CD4-positive, alpha-beta T cell treated with Interleukin-21 for 1 hour (primary cell): ENCODE results near the gene GPC5.
"Not testable (repeated sequence)": the region's sequence is repeated elsewhere in the genome, so short reads cannot be mapped to it uniquely, and the experiment has no call there.

Experiments used
- DNase-seq: peaks from one replicate; pipeline ENCODE4 v3.0.0-alpha.2; 2020

Gene GPC5

GRCh38 chr13:92196591-92197256 lies 798.3 kb downstream of the GPC5 start:
- no peak for DNase-seq

DNA sequence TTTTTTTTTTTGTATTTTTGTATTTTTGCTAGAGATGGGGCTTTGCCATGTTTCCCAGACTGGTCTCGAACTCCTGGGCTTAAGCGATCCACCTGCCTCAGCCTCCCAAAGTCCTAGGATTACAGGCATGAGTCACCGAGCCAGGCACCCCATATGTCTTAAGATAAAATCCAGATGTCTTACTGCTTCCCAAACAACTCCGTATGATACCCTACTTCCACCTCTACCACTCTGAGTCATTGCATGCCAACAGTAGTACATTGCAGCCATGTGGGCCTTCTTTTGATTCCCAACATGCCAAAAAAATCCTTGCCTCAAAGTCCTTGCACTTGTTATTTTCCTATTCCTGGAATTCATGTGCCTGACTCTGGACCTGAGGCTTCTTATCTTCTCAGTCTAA lies 799.2 kb downstream of the GPC5 start:
- DNase-seq, result no peak

DNA sequence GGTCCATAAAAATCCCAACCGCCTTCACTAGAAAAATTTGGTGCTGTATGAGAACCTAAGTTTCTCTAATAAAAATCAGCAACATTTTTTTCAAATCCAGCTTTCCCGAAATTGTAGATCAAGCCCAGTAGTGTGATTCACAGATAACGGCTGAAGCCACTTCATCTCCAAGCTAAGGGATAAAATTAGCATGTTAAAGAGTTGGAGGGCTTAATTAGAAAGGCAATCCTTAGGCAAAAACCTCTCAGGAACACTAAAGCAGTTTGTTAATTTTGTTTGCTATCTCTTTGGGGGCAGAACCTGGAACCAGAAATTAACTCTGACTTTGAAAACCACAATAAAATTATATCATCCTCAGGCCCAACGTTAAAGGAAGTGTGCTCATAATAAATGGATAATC lies 820.2 kb downstream of the GPC5 start:
- DNase-seq, result no peak

DNA sequence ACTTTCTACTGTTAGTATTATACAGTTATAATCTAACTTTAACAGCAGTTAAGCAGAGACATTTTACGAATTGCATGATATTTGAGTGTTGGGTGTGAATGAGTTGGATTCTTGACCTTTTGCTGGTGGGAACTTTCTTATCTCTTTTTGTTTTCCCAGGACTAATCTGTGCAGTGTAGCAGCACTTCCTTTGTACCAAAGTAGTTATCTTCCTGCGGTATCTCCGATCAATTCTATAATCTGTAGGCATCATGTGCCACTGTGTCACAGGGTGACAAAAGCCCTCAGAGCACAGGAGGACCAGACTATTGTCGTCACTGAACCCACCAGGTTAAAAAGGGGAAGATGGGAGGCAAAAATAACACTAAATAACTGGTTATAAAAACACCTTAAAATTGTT lies 823.5 kb downstream of the GPC5 start:
- DNase-seq, result no peak

DNA sequence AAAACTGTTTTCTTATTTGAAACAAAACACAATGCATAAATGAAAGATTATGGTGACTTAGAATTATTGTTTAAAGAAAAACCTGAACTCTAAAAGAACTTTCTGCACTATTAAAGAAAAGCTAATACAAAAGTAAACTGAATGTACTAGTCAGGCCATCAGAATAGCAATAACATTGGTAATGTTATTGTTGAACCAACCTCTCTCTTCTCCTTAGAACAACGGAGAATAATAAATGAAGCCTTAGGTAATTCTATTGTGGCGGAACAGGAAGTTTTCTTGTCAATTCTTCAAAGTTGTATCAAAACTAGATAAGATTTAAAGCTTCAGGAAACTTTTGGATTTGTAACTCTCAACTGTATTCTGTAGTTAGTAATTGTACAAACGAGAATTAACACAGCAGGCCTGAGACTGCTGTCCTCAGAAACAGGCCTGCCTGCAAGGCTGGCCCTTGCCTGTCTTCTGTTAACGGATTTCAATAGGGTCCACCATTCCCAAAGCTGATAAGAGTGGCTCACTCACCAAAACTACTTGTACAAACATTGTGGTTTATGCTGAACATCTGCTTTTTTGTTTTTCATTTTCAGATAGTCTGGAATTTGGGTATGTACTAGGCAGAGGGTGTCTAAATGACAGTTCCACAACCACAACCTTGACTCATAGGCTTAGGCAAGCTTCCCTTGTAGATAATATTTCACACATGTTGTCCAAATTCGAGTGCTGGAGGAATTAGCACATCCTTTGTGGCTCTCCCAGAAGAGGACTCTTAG lies 825.8 kb downstream of the GPC5 start:
- DNase-seq, result no peak

- DNase-seq, result no peak
Measured at GRCh38 chr13:92224825-92225224, 826.4 kb downstream of the GPC5 start.

DNA sequence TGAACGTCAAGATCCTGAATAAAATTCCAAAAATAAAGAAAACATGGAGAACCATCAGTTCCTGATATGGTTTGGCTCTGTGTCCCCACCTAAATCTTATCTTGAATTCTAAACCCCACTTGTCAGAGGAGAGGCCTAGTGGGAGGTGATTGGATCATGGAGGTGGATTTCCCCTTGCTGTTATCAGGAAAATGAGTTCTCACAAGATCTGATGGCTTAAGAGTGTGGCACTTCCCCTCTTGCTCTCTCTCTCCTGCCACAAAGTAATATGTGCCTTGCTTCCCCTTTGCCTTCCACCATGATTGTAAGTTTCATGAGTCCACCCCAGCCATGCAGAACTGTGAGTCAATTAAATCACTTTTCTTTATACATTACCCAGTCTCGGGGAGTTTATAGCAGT lies 827.4 kb downstream of the GPC5 start:
- no peak for DNase-seq

GRCh38 chr13:92232871-92233270 lies 834.5 kb downstream of the GPC5 start:
- no peak for DNase-seq

DNA sequence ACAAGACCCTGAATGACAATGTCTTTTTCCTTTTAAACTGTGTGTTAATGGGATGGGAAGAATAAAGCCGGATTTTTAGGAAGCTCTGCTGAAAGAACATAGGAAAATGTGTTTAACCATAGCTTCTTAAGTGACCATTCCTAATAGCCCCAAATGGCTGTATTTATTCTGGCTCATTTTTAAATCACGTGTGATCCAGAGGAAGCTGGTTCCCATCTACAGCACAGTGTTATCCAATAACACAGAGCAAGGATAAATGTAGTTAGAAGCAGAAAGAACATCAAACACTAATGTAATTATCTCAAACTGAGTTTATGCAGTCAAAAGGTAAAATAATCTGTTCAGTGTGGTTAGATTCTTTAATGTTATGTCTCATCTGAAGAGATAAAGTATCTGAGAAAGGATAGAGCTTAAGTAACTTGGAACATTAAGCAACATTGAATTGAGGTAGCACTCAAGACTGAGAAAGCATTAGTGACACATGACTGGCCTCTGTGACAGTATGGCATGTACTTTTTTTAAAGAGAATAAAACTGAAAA lies 853.3 kb downstream of the GPC5 start:
- no peak for DNase-seq

DNA sequence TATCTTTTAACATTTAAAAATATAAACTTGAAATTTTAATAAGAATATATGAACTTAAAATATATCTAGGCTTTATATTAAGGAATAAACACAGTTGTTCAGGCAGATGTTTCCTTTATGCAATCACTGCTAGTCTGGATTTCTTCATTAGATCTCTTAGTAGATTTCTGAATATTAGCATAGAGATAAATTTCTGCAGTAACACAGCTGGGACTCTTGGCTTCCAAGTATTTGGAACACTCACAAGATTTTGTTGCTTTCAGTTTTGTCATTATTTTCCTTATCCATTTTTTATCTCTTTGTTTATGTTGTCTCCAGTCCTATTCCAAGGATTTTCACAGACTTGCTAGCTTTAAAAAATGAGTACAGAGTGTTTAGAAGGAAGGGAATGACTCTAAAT lies 857.1 kb downstream of the GPC5 start:
- DNase-seq, result no peak

DNA sequence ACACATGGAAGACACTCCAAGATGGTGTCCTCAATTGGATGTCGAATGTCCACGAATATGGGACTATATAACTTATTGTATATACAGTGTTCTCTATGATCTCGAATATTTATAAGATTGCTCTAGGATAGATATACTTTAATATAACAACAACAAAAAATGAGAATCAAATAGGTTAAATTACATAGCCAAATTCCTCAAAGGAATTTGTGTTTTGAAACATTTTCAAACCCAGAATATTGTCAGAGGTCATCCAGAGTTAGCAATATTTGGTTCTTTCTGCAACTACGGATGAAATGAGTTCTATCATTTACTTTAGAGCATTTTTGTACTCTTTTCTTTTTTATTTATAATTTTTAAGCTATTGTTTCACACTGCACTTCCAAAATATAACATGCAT lies 857.8 kb downstream of the GPC5 start:
- no peak for DNase-seq

GRCh38 chr13:92259046-92259445 lies 860.6 kb downstream of the GPC5 start:
- no peak for DNase-seq

- no peak for DNase-seq
Measured at GRCh38 chr13:92259523-92259922, 861.1 kb downstream of the GPC5 start.

GRCh38 chr13:92260363-92260762 lies 861.9 kb downstream of the GPC5 start:
- no peak for DNase-seq

DNA sequence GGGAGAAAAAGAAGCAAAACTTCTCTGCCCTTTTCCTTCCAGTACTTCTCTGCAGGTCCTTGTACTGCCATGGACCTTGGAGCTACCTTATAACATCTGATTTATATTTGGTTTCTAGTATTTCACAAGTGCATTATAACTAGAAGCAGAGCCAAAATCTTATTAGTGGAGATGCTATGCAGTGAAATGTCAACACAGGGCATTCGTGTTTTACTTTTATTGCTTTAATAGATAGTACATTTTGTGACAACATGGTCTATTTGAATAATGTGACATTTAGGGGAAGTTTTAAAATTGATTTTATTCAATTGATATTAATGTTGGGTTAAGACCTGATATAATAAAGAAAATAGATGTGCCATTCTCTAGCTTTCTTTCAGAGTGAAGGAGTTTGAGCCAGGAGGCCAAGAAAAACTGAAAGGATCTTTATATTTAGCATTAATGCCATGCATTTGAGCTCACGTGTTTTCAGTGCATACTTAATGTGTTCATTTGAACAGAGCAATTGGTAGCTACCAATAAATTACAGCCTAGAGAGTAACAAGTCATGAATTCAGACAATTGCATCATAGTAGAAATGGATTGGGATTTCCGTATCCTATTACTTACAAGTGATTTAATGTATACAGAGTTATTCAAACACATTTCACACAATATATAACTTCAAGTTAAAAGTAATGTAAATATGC lies 863.8 kb downstream of the GPC5 start:
- no peak for DNase-seq

DNA sequence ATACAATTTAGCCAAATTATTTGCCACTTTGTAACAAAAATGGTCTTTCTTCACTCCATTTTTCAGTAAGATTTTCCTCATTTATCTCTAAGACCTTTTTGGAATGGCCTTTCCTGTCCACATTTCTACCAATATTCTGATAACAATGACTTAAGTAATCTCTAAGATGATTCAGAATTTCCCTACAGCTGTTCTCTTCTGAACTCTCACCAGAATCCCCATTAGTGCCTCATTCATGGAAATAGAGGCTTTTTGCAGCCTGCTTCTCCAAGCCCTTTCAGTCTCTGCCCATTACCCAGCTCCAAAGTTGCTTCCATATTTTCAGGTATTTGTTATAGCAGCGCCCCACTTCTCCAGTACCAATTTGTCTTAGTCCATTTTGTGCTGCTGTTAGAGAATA lies 867.0 kb downstream of the GPC5 start:
- DNase-seq, result no peak

- DNase-seq, result no peak
Measured at GRCh38 chr13:92270990-92271389, 872.6 kb downstream of the GPC5 start.

DNA sequence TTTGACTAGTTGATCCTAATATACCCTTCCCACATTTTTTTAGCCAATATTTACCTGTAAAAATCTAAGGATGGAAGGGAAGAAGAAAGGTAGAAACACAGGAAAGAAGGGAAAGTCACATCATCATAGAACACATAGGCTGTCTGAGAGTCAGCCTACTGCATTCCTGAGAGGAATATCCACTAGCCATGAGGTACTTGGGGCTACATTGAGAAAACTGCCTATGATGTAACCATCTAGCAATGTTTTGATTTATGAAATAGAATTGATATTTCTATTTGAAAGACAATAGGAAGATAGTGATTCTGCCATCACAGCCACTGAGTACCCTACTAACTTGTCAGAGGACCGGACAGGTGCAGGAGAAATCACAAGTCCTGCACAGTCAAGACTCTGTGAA lies 873.8 kb downstream of the GPC5 start:
- DNase-seq, result no peak

DNA sequence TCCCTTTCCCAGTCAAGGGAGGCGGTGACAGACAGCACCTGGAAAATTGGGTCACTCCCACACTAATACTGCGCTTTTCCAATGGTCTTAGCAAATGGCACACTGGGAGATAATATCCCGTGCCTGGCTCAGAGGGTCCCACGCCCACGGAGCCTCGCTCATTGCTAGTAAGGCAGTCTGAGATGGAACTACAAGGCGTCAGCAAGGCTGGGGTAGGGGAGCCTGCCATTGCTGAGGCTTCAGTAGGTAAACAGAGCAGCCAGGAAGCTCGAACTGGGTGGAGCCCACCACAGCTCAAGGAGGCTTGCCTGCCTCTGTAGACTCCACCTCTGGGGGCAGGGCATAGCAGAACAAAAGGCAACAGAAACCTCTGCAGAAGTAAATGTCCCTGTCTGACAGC lies 882.6 kb downstream of the GPC5 start:
- DNase-seq, result not testable (repeated sequence)

GRCh38 chr13:92290718-92291307 lies 892.4 kb downstream of the GPC5 start:
- not testable (repeated sequence) for DNase-seq

DNA sequence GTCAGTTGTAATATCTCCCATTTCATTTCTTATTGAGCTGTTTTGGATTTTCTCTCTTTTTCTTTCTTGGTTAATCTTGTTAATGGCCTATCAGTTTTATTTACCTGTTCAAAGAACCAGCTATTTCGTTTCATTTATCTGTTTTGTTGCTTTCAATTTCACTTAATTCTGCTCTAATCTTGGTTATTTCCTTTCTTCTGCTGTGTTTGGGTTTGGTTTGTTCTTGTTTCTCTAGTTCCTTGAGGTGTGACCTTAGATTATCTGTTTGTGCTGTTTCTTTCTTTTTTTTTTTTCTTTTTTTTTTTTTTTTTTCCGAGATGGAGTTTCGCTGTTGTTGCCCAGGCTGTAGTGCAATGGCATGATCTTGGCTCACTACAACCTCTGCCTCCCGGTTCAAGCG lies 896.1 kb downstream of the GPC5 start:
- not testable (repeated sequence) for DNase-seq

GRCh38 chr13:92296154-92296671 lies 897.8 kb downstream of the GPC5 start:
- not testable (repeated sequence) for DNase-seq
